Endothelial cell of umbilical vein (primary cell): ENCODE measurements around the gene GRK5. TPM values are rescaled to one million over a fixed set of nuclear protein-coding genes. Genes with fewer than 3 reads are reported as not detected.

Experiments used
- BruUV-seq: library from RNA; stranded (reverse); fragments of 400-500 nt; replicated peaks from 2 replicates; lab custom pipeline; 2021; lab: Mats Ljungman, UMichigan
- CTCF ChIA-PET: fragments of 300-600, 350-600 bp; sonication (Branson Sonifier 250); formaldehyde crosslinking; loops from one replicate; lab custom pipeline; 2021; ENCODE audit warnings: antibody characterized with exemption, inconsistent platforms; lab: Charles Lee
- POLR2A ChIA-PET: fragments of 300-600, 350-600 bp; sonication (Branson Sonifier 250); formaldehyde crosslinking; loops from one replicate; lab custom pipeline; 2021; ENCODE audit warnings: antibody characterized with exemption, inconsistent platforms; lab: Charles Lee
- DNase-seq: peaks from one replicate; pipeline ENCODE4 v3.0.0-alpha.2; 2011; ENCODE audit warnings: low read depth, low spot score
- FAIRE-seq: peaks from 2 replicates; lab custom pipeline; 2011; peaks lifted over from hg19 to GRCh38; lab: Jason Lieb, UNC
- H2AFZ ChIP-seq: 2 replicates; pipeline ENCODE4 v1.6.0; 2012; ENCODE audit warnings: low read depth, low read length, control low read depth, inconsistent platforms
- H3K27ac ChIP-seq: 2 replicates; pipeline ENCODE4 v1.5.1; 2011; ENCODE audit warnings: low read depth, mild to moderate bottlenecking, control low read depth, low read length, moderate library complexity; ENCODE audit not compliant: insufficient read depth
- H3K27me3 ChIP-seq, 2 experiments: 2 replicates each; pipeline versions ENCODE4 v1.6.0 to v1.6.1; 2011; ENCODE audit warnings: low read length in 2 of 2, mixed read lengths in 1 of 2; ENCODE audit not compliant: control insufficient read depth in 2 of 2, insufficient read depth in 2 of 2
- H3K36me3 ChIP-seq, 2 experiments: 2 replicates in 1 of 2; 3 replicates in 1 of 2; pipeline ENCODE4 v1.5.1; 2011; ENCODE audit warnings: low read length in 2 of 2, mild to moderate bottlenecking in 1 of 2, moderate library complexity in 1 of 2; ENCODE audit not compliant: control insufficient read depth in 2 of 2, insufficient read depth in 2 of 2; ENCODE audit errors: extremely low read depth in 1 of 2
- H3K4me1 ChIP-seq: 3 replicates; pipeline ENCODE4 v1.5.1; 2011; ENCODE audit warnings: mild to moderate bottlenecking, low read length; ENCODE audit not compliant: control insufficient read depth, insufficient read depth; ENCODE audit errors: extremely low read depth
- H3K4me2 ChIP-seq: 2 replicates; pipeline ENCODE4 v1.6.1; 2011; ENCODE audit warnings: low read length, control low read depth, mixed read lengths; ENCODE audit not compliant: insufficient read depth
- H3K4me3 ChIP-seq, 3 experiments: fragments of 200-600 bp in 1 of 3; sonication (generic), shearing (Covaris generic) in 1 of 3; replicated peaks in 1 of 3; 2 replicates each; pipeline ENCODE4 v1.5.1; 2011 to 2016; ENCODE audit warnings: control low read depth in 3 of 3, low read length in 3 of 3, mild to moderate bottlenecking in 2 of 3, inconsistent platforms in 1 of 3, low read depth in 1 of 3, moderate library complexity in 1 of 3; ENCODE audit not compliant: insufficient read depth in 1 of 3
- H3K79me2 ChIP-seq: 2 replicates; pipeline ENCODE4 v1.6.0; 2012; ENCODE audit warnings: low read length, inconsistent platforms; ENCODE audit not compliant: control insufficient read depth, insufficient read depth
- H3K9ac ChIP-seq: replicated peaks from 2 replicates; pipeline ENCODE3; 2011; ENCODE audit warnings: low read length, control low read depth; ENCODE audit not compliant: insufficient read depth; ENCODE audit errors: extremely low read depth
- H3K9me1 ChIP-seq: replicated peaks from 3 replicates; pipeline ENCODE4 v1.6.0; 2011; ENCODE audit warnings: mild to moderate bottlenecking, low read length; ENCODE audit not compliant: control insufficient read depth, insufficient read depth; ENCODE audit errors: extremely low read depth
- H3K9me3 ChIP-seq: replicated peaks from 2 replicates; pipeline ENCODE4 v1.5.1; 2012; ENCODE audit warnings: low read length, inconsistent platforms; ENCODE audit not compliant: control insufficient read depth, insufficient read depth
- H4K20me1 ChIP-seq: replicated peaks from 2 replicates; pipeline ENCODE3; 2011; ENCODE audit warnings: mild to moderate bottlenecking, low read length; ENCODE audit not compliant: control insufficient read depth, insufficient read depth; ENCODE audit errors: extremely low read depth
- CTCF ChIP-seq, 2 donors: IDR thresholded peaks; 1 replicate in 1 of 2; 2 replicates in 1 of 2; pipeline ENCODE4 v1.5.1; 2011; ENCODE audit warnings: low read length in 2 of 2, mild to moderate bottlenecking in 2 of 2, moderate library complexity in 2 of 2, control low read depth in 1 of 2, inconsistent platforms in 1 of 2, low read depth in 1 of 2; ENCODE audit not compliant: insufficient read depth in 1 of 2; ENCODE audit errors: extremely low read depth in 1 of 2
- EZH2 ChIP-seq: IDR thresholded peaks from 2 replicates; pipeline ENCODE4 v1.6.1; 2012; ENCODE audit warnings: borderline replicate concordance, low read depth, mild to moderate bottlenecking, moderate library complexity, low read length, inconsistent platforms; ENCODE audit not compliant: severe bottlenecking
- FOS ChIP-seq: IDR thresholded peaks from 2 replicates; pipeline ENCODE4 v1.6.1; 2011; ENCODE audit warnings: mild to moderate bottlenecking, low read length, moderate library complexity, borderline replicate concordance; ENCODE audit not compliant: insufficient read depth
- GATA2 ChIP-seq: IDR thresholded peaks from 2 replicates; pipeline ENCODE4 v1.7.0; 2011; ENCODE audit warnings: low read depth, mild to moderate bottlenecking, moderate library complexity, mixed read lengths, low read length; ENCODE audit not compliant: insufficient read length, insufficient read depth
- JUN ChIP-seq: IDR thresholded peaks from 2 replicates; pipeline ENCODE4 v1.6.1; 2011; ENCODE audit warnings: borderline replicate concordance, low read depth; ENCODE audit not compliant: insufficient read length, insufficient read depth
- MAX ChIP-seq: IDR thresholded peaks from 2 replicates; pipeline ENCODE4 v1.6.1; 2011; ENCODE audit not compliant: insufficient read depth, insufficient read length
- MYC ChIP-seq: IDR thresholded peaks from one replicate; pipeline ENCODE4 v1.6.1; 2011; ENCODE audit warnings: mild to moderate bottlenecking, low read depth, low read length
- POLR2A ChIP-seq: IDR thresholded peaks from 2 replicates; pipeline ENCODE4 v1.6.1; 2012; ENCODE audit warnings: low read depth, mild to moderate bottlenecking, control low read depth, low read length
- POLR2AphosphoS5 ChIP-seq: IDR thresholded peaks from 2 replicates; pipeline ENCODE4 v1.6.1; 2012; ENCODE audit warnings: low read depth, mild to moderate bottlenecking, control low read depth, low read length, moderate library complexity; ENCODE audit not compliant: insufficient read depth
- dilution Hi-C: fragments of 300-500 bp; cut with MboI; formaldehyde crosslinking; loops from one replicate; pipeline ENCODE4 v1.15.0; 2019; ENCODE audit warnings: low sequenced_read_pairs; ENCODE audit not compliant: extremely low pct_ligation_motif_present
- intact Hi-C: fragments of 100-400 bp; cut with micrococcal nuclease; formaldehyde crosslinking; loops from one replicate; pipeline ENCODE4 v1.10.0; 2022
- polyA plus RNA-seq, 4 experiments: library from polyadenylated mRNA; depleted of rRNA in 3 of 4; stranded (reverse) in 3 of 4; unstranded in 1 of 4; fragments of >200 nt; gene quantifications; 2 replicates each; pipeline versions ENCODE4 v1.2.1 to v1.2.3, GENCODE V29; 2011 to 2012; ENCODE audit warnings: missing spikeins in 1 of 4
- total RNA-seq: library from RNA; stranded (reverse); gene quantifications from 2 replicates; pipeline ENCODE4 v1.2.3, GENCODE V29; 2021

GRK5 gene
- total and polyA plus RNA-seq, 2 donors (not counting 3 experiments of a cell fraction or from before 2014, with no cell fraction given): 13.1 to 29.5 TPM

- Histone ChIP-seq H3K27ac (peak overlapping the region; percentile 4), H2AFZ (no peak overlapping the region), H3K79me2 (no peaks in the 10 kb centered on the region), H3K9me1 (no peaks in the 10 kb centered on the region), H3K9ac (peak overlapping the region; percentile 13), H3K4me1 (peaks cover 45% of the 10 kb centered on the region), H3K27me3 (no peaks in the 10 kb centered on the region), H3K4me2 (no peak overlapping the region), H4K20me1 (no peaks in the 10 kb centered on the region), H3K4me3 (no peak overlapping the region), H3K9me3 (no peaks in the 10 kb centered on the region), H3K36me3 (no peaks in the 10 kb centered on the region)
- peak; percentile 85 for DNase-seq
- ChIA-PET CTCF (interaction anchor here (0.6 to 2.3 kb wide), 5 partner anchors 14 to 206 kb away, joined by 3 to 7 read pairs (median 4); no protein-coding TSS in a partner anchor), POLR2A (interaction anchor here (0.5 kb wide), 2 partner anchors 195 to 198 kb away, joined by 3 to 7 read pairs; partner anchors contain the start of gene GRK5)
- BruUV-seq: no TSS peak
- intact Hi-C loops: no loop called here
- no peak for TF ChIP-seq MYC
- TF ChIP-seq JUN: no peak
- TF ChIP-seq GATA2: no peak
- TF ChIP-seq EZH2: no peak
- TF ChIP-seq MAX: no peak
- no peak for TF ChIP-seq POLR2AphosphoS5
- no peak for TF ChIP-seq POLR2A
- no peak for TF ChIP-seq CTCF (IDR thresholded peaks at IDR 0.05; ENCODE audit: extremely low read depth in 1 of 2, insufficient read depth in 1 of 2, low read depth in 1 of 2, low read length in 2 of 2)
- no peak for TF ChIP-seq FOS
- FAIRE-seq: peak; percentile 84
- dilution Hi-C loops: no loop called here
Observed at GRCh38 chr10:119404719-119405519, 197.5 kb downstream of the GRK5 start.
